VCaP (cell line): ENCODE data around the gene CIB2.

Experiments used
- H3K27ac ChIP-seq: fragments of 450-650 bp; 2 replicates; pipeline ENCODE4 v1.5.1; 2017
- TF ChIP-seq, protein P1 (sequence below): fragments of 450-650 bp; conservative IDR thresholded peaks from 2 replicates; pipeline ENCODE4 v1.5.1; 2017; ENCODE audit warnings: mild to moderate bottlenecking, moderate library complexity

CIB2 gene

DNA sequence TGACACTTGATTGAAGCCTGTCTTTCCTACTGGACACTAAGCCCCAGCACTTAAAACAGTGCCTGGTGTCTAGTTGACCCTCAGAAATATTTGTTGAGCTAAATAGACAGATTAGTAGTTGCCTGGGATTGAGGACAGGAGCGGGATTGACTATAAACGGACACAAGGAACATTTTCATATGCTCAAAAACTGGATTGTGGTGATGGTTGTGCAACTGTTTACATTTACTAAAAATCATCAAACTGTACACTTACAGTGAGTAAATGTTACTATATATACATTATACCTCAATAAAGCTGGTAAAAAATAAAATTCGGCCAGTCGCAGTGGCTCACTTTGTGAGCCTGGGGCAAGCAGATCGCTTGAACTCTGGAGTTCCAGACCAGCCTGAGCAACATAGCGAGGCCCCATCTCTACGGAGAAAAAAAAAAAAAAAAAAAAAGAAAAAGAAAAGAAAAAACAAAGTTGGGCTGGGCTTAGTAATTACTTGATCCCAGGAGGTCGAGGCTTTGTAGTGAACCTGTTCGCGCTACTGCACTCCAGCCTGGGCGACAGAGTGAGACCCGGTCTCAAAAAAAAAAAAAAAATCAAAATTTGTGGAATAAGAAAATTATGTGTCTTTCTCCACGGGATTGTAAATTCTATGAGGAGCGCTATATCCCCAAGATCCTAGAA is 17.3 kb upstream of the CIB2 start:
- peak overlapping the region; percentile 90 for H3K27ac ChIP-seq
- TF ChIP-seq, protein P1, sequence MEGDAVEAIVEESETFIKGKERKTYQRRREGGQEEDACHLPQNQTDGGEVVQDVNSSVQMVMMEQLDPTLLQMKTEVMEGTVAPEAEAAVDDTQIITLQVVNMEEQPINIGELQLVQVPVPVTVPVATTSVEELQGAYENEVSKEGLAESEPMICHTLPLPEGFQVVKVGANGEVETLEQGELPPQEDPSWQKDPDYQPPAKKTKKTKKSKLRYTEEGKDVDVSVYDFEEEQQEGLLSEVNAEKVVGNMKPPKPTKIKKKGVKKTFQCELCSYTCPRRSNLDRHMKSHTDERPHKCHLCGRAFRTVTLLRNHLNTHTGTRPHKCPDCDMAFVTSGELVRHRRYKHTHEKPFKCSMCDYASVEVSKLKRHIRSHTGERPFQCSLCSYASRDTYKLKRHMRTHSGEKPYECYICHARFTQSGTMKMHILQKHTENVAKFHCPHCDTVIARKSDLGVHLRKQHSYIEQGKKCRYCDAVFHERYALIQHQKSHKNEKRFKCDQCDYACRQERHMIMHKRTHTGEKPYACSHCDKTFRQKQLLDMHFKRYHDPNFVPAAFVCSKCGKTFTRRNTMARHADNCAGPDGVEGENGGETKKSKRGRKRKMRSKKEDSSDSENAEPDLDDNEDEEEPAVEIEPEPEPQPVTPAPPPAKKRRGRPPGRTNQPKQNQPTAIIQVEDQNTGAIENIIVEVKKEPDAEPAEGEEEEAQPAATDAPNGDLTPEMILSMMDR = no peak

DNA sequence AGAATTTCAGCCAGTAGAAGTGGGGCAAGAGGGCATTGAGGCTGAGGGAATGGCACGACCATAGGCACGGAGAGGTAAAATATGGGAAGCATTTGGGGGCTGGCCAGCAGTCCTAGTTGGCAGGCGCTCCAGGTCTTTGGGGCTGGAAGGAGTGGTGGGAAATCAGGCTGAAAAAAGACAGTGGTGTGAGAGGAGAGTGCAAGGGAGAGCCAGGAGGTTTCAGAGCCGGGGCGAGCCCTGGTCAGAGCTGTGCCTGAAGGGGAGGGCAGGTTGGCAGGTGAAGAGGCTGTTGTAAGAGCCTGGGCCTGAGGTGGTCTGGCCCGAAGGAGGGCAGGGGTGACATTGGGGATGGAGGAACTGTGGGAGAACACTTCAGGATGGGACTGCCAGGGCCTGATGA is 16.3 kb upstream of the CIB2 start:
- H3K27ac ChIP-seq = peak overlapping the region; percentile 90; the same call in 1 of the 2 replicates
- TF ChIP-seq, protein P1 = no peak

DNA sequence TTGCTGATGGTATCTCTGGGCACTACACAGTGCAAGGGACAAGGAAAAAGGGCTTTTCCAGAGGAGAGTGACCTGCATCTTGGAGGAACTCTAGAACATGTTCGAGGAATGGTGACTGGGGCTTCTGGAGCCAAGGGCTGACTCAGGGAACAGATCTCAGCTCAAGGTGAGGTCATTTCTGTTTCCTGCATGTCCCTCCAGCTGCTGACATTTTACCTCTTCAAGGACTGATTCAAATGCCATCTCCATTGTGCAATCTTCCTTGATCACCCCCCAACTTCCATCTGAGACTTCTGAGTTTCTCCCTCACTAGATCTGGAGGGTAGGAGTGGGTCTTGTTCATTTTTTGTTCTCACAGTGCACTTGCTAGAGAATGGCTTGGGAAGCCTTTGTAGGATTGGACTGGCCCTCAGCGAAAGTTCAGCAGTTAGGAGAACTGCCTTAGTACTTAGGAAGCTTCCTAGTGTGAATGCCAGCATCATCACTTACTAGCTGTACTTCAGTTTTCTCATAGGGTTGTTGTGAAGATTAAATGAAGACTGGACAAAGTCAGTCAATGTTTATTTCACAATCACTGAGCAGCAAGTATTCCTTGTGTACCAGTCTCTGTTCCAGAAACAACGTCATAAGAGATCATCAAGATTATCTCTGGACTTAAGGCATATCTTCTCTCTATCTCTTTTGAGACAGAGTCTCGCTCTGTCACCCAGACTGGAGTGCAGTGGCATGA is 15.3 kb upstream of the CIB2 start:
- H3K27ac ChIP-seq = no peak overlapping the region
- TF ChIP-seq, protein P1 = no peak

DNA sequence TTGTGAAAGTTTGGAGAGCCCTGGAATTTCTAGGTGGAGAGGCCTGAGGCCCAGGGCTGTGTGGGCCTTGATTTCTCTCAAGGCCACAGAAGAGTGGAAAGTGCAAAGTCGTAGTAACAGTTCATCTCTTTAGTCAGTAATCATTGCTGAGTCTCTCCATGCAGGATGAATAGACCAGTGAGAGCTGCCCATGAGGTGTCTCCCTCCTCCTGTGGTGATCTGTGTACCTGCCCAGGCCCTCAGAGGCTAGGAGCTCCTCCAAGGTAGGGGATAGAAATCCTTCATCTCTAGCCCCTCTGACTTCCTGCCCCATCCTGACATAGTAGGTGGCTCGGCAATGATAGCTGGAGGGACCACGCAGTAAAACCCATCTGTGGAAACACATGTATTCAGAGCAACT is 11.1 kb upstream of the CIB2 start:
- TF ChIP-seq, protein P1 = no peak

DNA sequence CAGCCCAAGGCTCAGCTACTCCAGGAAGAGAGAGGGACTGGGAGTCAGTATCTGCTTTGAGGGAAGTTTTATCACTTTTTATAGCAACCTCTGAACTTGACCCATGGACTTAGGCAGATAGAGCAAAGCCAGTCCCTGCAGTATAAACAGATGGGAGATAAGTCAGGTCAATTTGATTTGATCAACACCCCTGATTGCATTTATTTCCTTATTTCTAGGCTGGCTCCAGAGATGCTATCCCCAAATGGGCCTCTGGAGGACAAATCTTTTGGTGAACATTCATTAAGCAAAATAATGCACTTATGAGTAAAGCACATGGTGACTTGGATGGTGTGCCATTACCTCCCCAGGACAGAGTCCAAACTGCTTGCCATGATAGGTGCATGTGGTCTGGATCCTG is 9.0 kb upstream of the CIB2 start:
- H3K27ac ChIP-seq = peak overlapping the region; percentile 48
- TF ChIP-seq, protein P1 = no peak; the same call in 1 of the 2 replicates

More for the DNA sequence above, 11.1 kb upstream of the CIB2 start:
- no peak overlapping the region for H3K27ac ChIP-seq

DNA sequence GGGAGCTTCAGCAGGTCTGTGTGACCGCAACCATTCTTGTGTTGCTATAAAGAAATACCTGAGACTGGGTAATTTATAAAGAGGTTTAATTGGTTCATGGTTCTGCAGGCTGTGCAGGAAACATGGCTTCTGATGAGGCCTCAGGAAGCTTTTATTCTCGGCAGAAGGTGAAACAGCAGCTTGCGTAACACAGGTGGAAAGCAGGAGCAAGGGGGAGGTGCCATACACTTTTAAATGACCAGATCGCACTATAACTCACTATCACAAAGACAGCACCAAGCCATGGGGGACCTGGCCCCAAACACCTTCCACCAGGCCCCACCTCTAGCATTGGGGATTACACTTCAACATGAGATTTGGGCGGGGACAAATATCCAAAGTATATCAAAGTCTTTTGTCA is 8.3 kb upstream of the CIB2 start:
- TF ChIP-seq, protein P1 = no peak
- H3K27ac ChIP-seq = peak overlapping the region; percentile 48

DNA sequence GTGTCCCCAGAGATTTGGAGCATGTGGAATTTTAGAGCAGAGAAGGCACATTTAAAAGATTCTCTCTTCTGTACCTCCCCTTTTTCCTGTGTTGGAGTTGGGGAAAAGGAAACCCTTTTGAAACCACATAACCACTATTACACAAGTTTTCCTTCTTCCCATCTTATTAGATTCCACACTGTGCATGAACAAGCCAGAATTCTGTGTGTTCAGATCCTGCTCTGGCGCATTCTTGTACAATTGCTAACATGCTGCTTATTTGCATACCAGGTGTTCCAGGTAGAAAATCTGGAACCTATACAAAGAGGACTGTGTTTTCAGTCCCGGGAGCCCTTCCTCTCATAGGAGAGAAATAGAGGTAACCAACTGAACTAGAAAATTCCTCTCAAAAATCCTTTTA is 2.6 kb upstream of the CIB2 start:
- TF ChIP-seq, protein P1 = no peak
- H3K27ac ChIP-seq = no peak overlapping the region
